ENCODE data around the gene LRRIQ1.

LRRIQ1 gene

DNA sequence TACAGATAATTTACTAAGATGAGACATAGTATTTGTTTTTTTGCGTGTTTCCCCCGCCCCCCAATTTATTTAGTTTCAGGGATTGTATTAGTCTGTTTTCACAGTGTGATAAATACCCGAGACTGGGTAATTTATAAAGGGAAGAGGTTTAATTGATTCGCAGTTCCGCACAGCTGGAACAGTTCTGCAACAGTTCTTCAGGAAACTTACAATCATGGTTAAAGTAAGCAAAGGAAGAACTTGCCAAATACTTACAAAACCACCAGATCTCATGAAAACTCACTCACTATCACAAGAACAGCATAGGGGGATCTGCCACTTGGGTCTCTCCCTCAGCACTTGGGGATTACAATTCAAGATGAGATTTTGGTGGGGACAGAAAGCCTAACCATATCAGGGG lies 48.9 kb downstream of the LRRIQ1 start:
- no peak for TF ChIP-seq CTCF (IDR thresholded peaks at IDR 0.05)
- TF ChIP-seq ZFX (IDR thresholded peaks at IDR 0.05; ENCODE audit: borderline replicate concordance), result no peak
- no peak overlapping the region for H3K27ac ChIP-seq

DNA sequence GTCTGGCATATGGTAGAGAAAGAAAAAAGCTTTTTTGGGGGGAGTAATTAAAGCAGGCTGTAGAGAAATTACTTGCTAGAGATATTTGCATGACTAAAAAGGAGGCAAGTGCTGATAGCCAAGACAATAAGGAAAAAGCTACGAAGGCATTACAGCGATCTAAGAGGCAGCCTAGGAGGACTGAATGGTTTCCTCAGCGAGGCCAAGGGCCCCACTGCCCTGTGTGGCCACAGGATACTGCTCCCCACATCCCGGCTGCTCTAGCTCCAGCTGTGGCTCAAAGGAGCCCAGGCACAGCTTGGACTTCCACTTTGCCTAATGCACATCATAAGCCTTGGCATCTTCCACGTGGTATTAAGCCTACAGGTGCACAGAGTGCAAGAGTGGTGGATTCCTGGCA lies 53.6 kb downstream of the LRRIQ1 start:
- no peak for TF ChIP-seq CTCF (IDR thresholded peaks at IDR 0.05)
- TF ChIP-seq ZFX (IDR thresholded peaks at IDR 0.05; ENCODE audit: borderline replicate concordance), result no peak

GRCh38 chr12:85092814-85093370 lies 56.7 kb downstream of the LRRIQ1 start:
- TF ChIP-seq CTCF (IDR thresholded peaks at IDR 0.05) (no peak), ZFX (IDR thresholded peaks at IDR 0.05; ENCODE audit: borderline replicate concordance) (no peak)
- no peak overlapping the region for H3K27ac ChIP-seq

More for the DNA sequence above, 53.6 kb downstream of the LRRIQ1 start:
- H3K27ac ChIP-seq, result no peak overlapping the region

DNA sequence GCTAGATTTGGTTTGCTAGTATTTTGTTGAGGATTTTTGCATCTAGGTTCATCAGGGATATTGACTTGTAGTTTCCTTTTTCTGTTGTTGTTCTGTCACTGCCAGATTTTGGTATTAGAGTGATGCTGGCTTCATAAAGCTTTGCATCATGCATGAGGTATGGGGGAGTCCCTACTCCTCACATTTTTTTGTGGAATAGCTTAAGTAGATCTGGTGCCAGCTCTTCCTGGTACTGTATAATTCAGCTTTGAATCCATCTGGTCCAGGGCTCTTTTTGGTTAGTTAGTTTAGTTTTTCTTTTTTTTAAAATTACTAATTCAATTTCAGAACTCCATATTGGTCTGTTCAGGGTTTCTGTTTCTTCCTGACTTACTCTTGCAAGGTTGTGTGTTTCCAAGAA lies 59.4 kb downstream of the LRRIQ1 start:
- H3K27ac ChIP-seq, result no peak overlapping the region
- TF ChIP-seq CTCF (IDR thresholded peaks at IDR 0.05) (no peak), ZFX (IDR thresholded peaks at IDR 0.05; ENCODE audit: borderline replicate concordance) (no peak)

- no peak for TF ChIP-seq ZFX (IDR thresholded peaks at IDR 0.05; ENCODE audit: borderline replicate concordance)
- TF ChIP-seq CTCF (IDR thresholded peaks at IDR 0.05), result no peak
- H3K27ac ChIP-seq, result peak overlapping the region; percentile 21; the same call in 1 of the 2 replicates
These were observed 94.5 kb downstream of the LRRIQ1 start for GRCh38 chr12:85130646-85131045.

DNA sequence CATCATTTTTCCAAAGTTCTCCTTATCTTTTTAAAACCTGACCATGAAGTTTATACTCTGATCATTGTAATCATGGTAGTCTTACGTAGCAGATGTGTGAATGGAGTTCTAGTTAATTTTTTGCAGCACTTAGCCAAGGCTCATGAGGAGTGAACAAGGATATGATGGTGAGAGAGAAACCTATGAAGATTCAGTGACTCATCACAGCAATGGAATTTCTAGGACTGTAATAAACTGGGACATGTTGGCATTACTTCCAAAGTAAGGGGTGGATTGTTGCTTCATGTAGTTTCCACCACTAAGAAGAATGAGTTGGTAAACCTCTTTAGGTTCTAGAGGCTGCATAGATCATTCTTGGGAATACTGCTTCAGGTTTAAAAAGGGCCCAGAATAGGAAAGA lies 102.7 kb downstream of the LRRIQ1 start:
- H3K27ac ChIP-seq, result no peak overlapping the region

More for the DNA sequence above, 102.7 kb downstream of the LRRIQ1 start:
- TF ChIP-seq CTCF (IDR thresholded peaks at IDR 0.05), result no peak
- no peak for TF ChIP-seq ZFX (IDR thresholded peaks at IDR 0.05; ENCODE audit: borderline replicate concordance)
